ENCODE measurements around the gene EBF4.
"Not testable (repeated sequence)": the region's sequence is repeated elsewhere in the genome, so short reads cannot be mapped to it uniquely, and the experiment has no call there.

EBF4 gene

GRCh38 chr20:2682040-2682439 lies 10.5 kb upstream of the EBF4 start:
- not testable (repeated sequence) for H3K4me1 ChIP-seq (ENCODE audit: control insufficient read depth, insufficient read depth, low read length); H3K27ac ChIP-seq (ENCODE audit: low read depth, low read length); H3K4me3 ChIP-seq (ENCODE audit: low read depth, low read length); H3K9ac ChIP-seq (ENCODE audit: low read length); H3K36me3 ChIP-seq (ENCODE audit: control insufficient read depth, insufficient read depth, low read length); H3K9me3 ChIP-seq (ENCODE audit: control insufficient read depth, insufficient read depth, low read depth, low read length)
- H3K27me3 ChIP-seq (ENCODE audit: control insufficient read depth, insufficient read depth, low read length): peaks cover 45% of the 10 kb centered on the region

DNA sequence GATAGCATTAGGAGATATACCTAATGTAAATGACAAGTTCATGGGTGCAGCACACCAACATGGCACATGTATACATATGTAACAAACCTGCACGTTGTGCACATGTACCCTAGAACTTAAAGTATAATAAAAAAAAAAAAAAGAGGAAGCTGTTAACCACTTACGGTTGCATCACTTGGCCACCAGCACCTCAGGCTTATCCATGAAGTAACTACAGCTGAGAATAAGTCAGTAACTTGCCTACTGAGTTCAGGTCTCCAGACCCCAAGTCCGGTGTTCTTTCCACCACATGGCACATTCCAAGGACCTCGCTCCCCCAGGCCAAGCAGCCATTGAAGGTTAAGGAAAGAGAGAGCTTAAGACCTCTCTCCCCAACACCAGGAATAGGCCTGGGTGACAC lies 7.8 kb upstream of the EBF4 start:
- H3K27ac ChIP-seq (ENCODE audit: low read depth, low read length); H3K4me1 ChIP-seq (ENCODE audit: control insufficient read depth, insufficient read depth, low read length); H3K9ac ChIP-seq (ENCODE audit: low read length); H3K9me3 ChIP-seq (ENCODE audit: control insufficient read depth, insufficient read depth, low read depth, low read length); H3K4me3 ChIP-seq (ENCODE audit: low read depth, low read length); H3K36me3 ChIP-seq (ENCODE audit: control insufficient read depth, insufficient read depth, low read length): not testable (repeated sequence)
- peaks cover 50% of the 10 kb centered on the region for H3K27me3 ChIP-seq (ENCODE audit: control insufficient read depth, insufficient read depth, low read length)

DNA sequence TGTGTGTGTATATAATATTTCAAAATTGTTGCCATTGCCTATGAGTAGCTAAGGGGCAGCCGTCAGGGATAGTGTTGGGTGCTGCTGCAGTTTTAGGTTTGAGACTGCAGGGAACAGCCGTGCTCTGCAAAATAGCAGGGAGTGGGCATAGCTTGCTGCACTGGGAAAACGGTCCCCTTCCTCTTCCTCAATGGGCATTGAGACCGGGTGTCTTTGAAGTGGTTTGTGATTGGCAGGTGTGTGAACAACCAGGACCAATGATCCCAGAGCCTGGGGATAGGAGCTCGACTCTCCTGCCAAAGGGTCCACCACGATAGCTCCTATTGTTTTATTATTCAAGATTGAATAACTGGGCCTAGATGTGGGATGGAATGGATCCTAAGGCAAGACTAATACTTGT lies 5.1 kb upstream of the EBF4 start:
- Histone ChIP-seq H3K9ac (ENCODE audit: low read length) (no peak overlapping the region), H3K27ac (ENCODE audit: low read depth, low read length) (no peak overlapping the region), H3K4me1 (ENCODE audit: control insufficient read depth, insufficient read depth, low read length) (peaks cover 12% of the 10 kb centered on the region), H3K9me3 (ENCODE audit: control insufficient read depth, insufficient read depth, low read depth, low read length) (no peaks in the 10 kb centered on the region), H3K27me3 (ENCODE audit: control insufficient read depth, insufficient read depth, low read length) (peaks cover 73% of the 10 kb centered on the region), H3K4me3 (ENCODE audit: low read depth, low read length) (no peak overlapping the region), H3K36me3 (ENCODE audit: control insufficient read depth, insufficient read depth, low read length) (no peaks in the 10 kb centered on the region)

- Histone ChIP-seq H3K36me3 (ENCODE audit: control insufficient read depth, insufficient read depth, low read length) (no peaks in the 10 kb centered on the region), H3K9me3 (ENCODE audit: control insufficient read depth, insufficient read depth, low read depth, low read length) (no peaks in the 10 kb centered on the region), H3K4me1 (ENCODE audit: control insufficient read depth, insufficient read depth, low read length) (peaks cover 12% of the 10 kb centered on the region), H3K27ac (ENCODE audit: low read depth, low read length) (no peak overlapping the region), H3K9ac (ENCODE audit: low read length) (no peak overlapping the region), H3K27me3 (ENCODE audit: control insufficient read depth, insufficient read depth, low read length) (peaks cover 72% of the 10 kb centered on the region), H3K4me3 (ENCODE audit: low read depth, low read length) (peak overlapping the region; percentile 42)
These were observed 4.5 kb upstream of the EBF4 start for GRCh38 chr20:2688041-2688591.

- Histone ChIP-seq H3K27ac (ENCODE audit: low read depth, low read length) (no peak overlapping the region), H3K27me3 (ENCODE audit: control insufficient read depth, insufficient read depth, low read length) (peaks cover 88% of the 10 kb centered on the region), H3K36me3 (ENCODE audit: control insufficient read depth, insufficient read depth, low read length) (no peaks in the 10 kb centered on the region), H3K9ac (ENCODE audit: low read length) (no peak overlapping the region), H3K4me3 (ENCODE audit: low read depth, low read length) (no peak overlapping the region), H3K4me1 (ENCODE audit: control insufficient read depth, insufficient read depth, low read length) (peaks cover 13% of the 10 kb centered on the region), H3K9me3 (ENCODE audit: control insufficient read depth, insufficient read depth, low read depth, low read length) (no peaks in the 10 kb centered on the region)
These were observed 2.4 kb upstream of the EBF4 start for GRCh38 chr20:2690213-2690612.

GRCh38 chr20:2690718-2691117 lies 1.9 kb upstream of the EBF4 start:
- Histone ChIP-seq H3K27ac (ENCODE audit: low read depth, low read length) (no peak overlapping the region), H3K4me1 (ENCODE audit: control insufficient read depth, insufficient read depth, low read length) (peaks cover 18% of the 10 kb centered on the region), H3K4me3 (ENCODE audit: low read depth, low read length) (no peak overlapping the region), H3K27me3 (ENCODE audit: control insufficient read depth, insufficient read depth, low read length) (peaks cover 90% of the 10 kb centered on the region), H3K9ac (ENCODE audit: low read length) (no peak overlapping the region), H3K9me3 (ENCODE audit: control insufficient read depth, insufficient read depth, low read depth, low read length) (no peaks in the 10 kb centered on the region), H3K36me3 (ENCODE audit: control insufficient read depth, insufficient read depth, low read length) (no peaks in the 10 kb centered on the region)

GRCh38 chr20:2691127-2691526 lies 1.5 kb upstream of the EBF4 start:
- Histone ChIP-seq H3K9ac (ENCODE audit: low read length) (no peak overlapping the region), H3K9me3 (ENCODE audit: control insufficient read depth, insufficient read depth, low read depth, low read length) (no peaks in the 10 kb centered on the region), H3K27me3 (ENCODE audit: control insufficient read depth, insufficient read depth, low read length) (peaks cover 90% of the 10 kb centered on the region), H3K27ac (ENCODE audit: low read depth, low read length) (no peak overlapping the region), H3K36me3 (ENCODE audit: control insufficient read depth, insufficient read depth, low read length) (no peaks in the 10 kb centered on the region), H3K4me1 (ENCODE audit: control insufficient read depth, insufficient read depth, low read length) (peaks cover 21% of the 10 kb centered on the region), H3K4me3 (ENCODE audit: low read depth, low read length) (no peak overlapping the region)

DNA sequence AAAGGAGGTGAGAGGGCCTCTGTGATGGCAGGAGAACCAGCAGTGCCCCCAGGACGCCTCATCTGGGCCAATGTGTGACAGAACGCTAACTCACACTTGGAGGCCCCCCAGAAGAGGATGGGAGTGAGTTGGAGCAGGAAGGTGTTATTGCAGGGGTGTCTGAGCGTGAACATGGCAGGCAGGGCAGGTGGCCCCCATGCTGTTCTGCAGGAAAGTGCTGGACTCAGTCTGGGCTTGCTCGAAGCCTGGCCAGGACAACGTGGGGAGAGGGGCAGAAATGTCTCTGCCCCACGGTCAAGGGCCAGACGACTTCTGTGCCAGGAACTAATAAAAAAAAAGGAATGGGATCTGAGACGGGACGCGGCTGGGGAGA lies 931 bp upstream of the EBF4 start:
- Histone ChIP-seq H3K4me3 (ENCODE audit: low read depth, low read length) (peak overlapping the region; percentile 39), H3K9ac (ENCODE audit: low read length) (no peak overlapping the region), H3K9me3 (ENCODE audit: control insufficient read depth, insufficient read depth, low read depth, low read length) (no peaks in the 10 kb centered on the region), H3K4me1 (ENCODE audit: control insufficient read depth, insufficient read depth, low read length) (peaks cover 21% of the 10 kb centered on the region), H3K27ac (ENCODE audit: low read depth, low read length) (no peak overlapping the region), H3K36me3 (ENCODE audit: control insufficient read depth, insufficient read depth, low read length) (no peaks in the 10 kb centered on the region), H3K27me3 (ENCODE audit: control insufficient read depth, insufficient read depth, low read length) (peaks cover 90% of the 10 kb centered on the region)

- Histone ChIP-seq H3K36me3 (ENCODE audit: control insufficient read depth, insufficient read depth, low read length) (no peaks in the 10 kb centered on the region), H3K4me3 (ENCODE audit: low read depth, low read length) (no peak overlapping the region), H3K4me1 (ENCODE audit: control insufficient read depth, insufficient read depth, low read length) (peaks cover 23% of the 10 kb centered on the region), H3K27ac (ENCODE audit: low read depth, low read length) (no peak overlapping the region), H3K9me3 (ENCODE audit: control insufficient read depth, insufficient read depth, low read depth, low read length) (no peaks in the 10 kb centered on the region), H3K27me3 (ENCODE audit: control insufficient read depth, insufficient read depth, low read length) (peaks cover 90% of the 10 kb centered on the region), H3K9ac (ENCODE audit: low read length) (no peak overlapping the region)
These were observed 306 bp downstream of the EBF4 start for GRCh38 chr20:2692886-2693285.

DNA sequence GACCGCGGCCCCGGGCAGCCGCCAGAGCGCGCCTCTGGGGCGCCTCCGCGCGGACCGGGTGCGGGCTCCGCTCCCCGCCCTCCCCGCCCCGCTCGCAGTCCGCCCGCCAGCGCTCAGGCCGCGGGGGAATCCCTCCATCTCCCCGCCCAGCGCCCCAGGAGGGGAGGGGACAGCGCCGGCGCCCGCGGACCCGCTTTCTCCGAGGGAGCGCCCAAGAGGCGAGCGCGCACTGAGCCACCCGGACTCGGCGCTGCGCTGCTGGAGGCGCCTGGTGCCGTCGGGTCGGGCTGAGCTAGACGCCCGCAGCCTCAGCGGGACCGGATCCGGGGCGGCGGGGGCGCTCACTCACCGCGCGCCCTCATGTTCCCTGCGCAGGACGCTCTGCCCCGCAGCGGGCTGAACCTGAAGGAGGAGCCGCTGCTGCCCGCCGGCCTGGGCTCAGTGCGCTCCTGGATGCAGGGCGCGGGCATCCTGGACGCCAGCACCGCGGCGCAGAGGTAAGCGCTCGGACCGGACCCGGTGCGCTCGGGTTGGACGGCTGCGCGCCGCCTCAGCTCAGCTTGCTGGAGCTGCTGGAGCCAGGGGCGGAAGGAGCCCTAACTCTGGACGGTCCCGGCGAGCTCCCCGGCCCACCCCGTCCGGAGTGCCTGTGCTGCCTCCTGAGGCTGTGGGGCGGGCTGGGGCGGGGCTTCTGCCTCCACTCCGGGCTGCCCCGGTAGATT lies 867 bp downstream of the EBF4 start:
- Histone ChIP-seq H3K4me3 (ENCODE audit: low read depth, low read length) (peak overlapping the region; percentile 42), H3K27ac (ENCODE audit: low read depth, low read length) (no peak overlapping the region), H3K9ac (ENCODE audit: low read length) (no peak overlapping the region), H3K36me3 (ENCODE audit: control insufficient read depth, insufficient read depth, low read length) (no peaks in the 10 kb centered on the region), H3K27me3 (ENCODE audit: control insufficient read depth, insufficient read depth, low read length) (peaks cover 91% of the 10 kb centered on the region), H3K9me3 (ENCODE audit: control insufficient read depth, insufficient read depth, low read depth, low read length) (no peaks in the 10 kb centered on the region), H3K4me1 (ENCODE audit: control insufficient read depth, insufficient read depth, low read length) (peaks cover 19% of the 10 kb centered on the region)

DNA sequence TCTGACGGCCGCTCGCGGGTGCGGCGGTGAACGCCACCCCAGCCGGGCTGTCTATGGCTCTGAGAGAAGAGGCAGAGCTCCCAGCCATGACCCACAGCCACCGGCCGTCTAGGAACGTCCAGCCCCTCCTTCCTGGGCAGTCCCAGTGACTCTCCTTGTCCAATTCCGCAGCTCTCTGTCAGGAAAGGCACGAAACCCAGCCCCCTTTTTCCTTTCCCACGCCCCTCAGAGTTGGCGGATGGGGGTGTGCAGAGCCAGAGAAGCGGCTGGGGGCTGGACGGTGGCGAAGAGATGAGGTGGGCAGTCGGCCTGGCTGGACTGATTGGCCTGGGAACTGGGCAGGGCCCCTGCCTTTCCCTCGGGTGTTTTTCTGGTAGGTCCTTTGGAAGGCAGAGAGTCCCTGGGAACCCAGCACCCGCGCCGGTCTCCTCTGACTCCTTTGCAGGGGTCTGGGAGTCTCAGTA lies 1.5 kb downstream of the EBF4 start:
- Histone ChIP-seq H3K9me3 (ENCODE audit: control insufficient read depth, insufficient read depth, low read depth, low read length) (no peaks in the 10 kb centered on the region), H3K4me1 (ENCODE audit: control insufficient read depth, insufficient read depth, low read length) (peaks cover 17% of the 10 kb centered on the region; the same call in 1 of the 2 replicates), H3K36me3 (ENCODE audit: control insufficient read depth, insufficient read depth, low read length) (no peaks in the 10 kb centered on the region), H3K9ac (ENCODE audit: low read length) (no peak overlapping the region), H3K27me3 (ENCODE audit: control insufficient read depth, insufficient read depth, low read length) (peaks cover 91% of the 10 kb centered on the region), H3K4me3 (ENCODE audit: low read depth, low read length) (peak overlapping the region; percentile 42), H3K27ac (ENCODE audit: low read depth, low read length) (no peak overlapping the region)

Measured in HUES6 (cell line).